ENCODE measurements around the gene UBE2S.

UBE2S gene

GRCh38 chr19:55360902-55361301 lies 46.7 kb downstream of the UBE2S start:
- Histone ChIP-seq H3K9ac (ENCODE audit: insufficient read length) (no peak overlapping the region), H3K4me3 (no peak overlapping the region), H3K9me3 (ENCODE audit: low read depth, low read length) (no peaks in the 10 kb centered on the region), H3K36me3 (ENCODE audit: insufficient read depth, low read length) (no peaks in the 10 kb centered on the region), H3K27ac (no peak overlapping the region)
- no peak for TF ChIP-seq EZH2 (IDR thresholded peaks at IDR 0.05)
- DNase-seq (ENCODE audit: low read depth, low spot score) = no peak

- TF ChIP-seq EZH2 (IDR thresholded peaks at IDR 0.05) (no peak), FOXP2 (optimal IDR thresholded peaks at IDR 0.05; ENCODE audit: control extremely low read depth, extremely low read length, insufficient read depth) (no peak), POLR2AphosphoS5 (IDR thresholded peaks at IDR 0.05; ENCODE audit: borderline replicate concordance, low read depth, low read length) (no peak)
- no peak for DNase-seq (ENCODE audit: low read depth, low spot score)
- Histone ChIP-seq H3K9me3 (ENCODE audit: low read depth, low read length) (no peaks in the 10 kb centered on the region), H3K4me3 (no peak overlapping the region), H3K9ac (ENCODE audit: insufficient read length) (no peak overlapping the region), H3K36me3 (ENCODE audit: insufficient read depth, low read length) (no peaks in the 10 kb centered on the region), H3K27ac (no peak overlapping the region)
These were observed 48.4 kb downstream of the UBE2S start for GRCh38 chr19:55358943-55359908.

GRCh38 chr19:55358493-55358892 lies 49.1 kb downstream of the UBE2S start:
- no peaks in the 10 kb centered on the region for H3K36me3 ChIP-seq (ENCODE audit: insufficient read depth, low read length)
- no peak overlapping the region for H3K4me3 ChIP-seq
- DNase-seq (ENCODE audit: low read depth, low spot score) = no peak
- H3K27ac ChIP-seq = no peak overlapping the region
- no peak overlapping the region for H3K9ac ChIP-seq (ENCODE audit: insufficient read length)
- H3K9me3 ChIP-seq (ENCODE audit: low read depth, low read length) = no peaks in the 10 kb centered on the region
- TF ChIP-seq EZH2 (IDR thresholded peaks at IDR 0.05) (no peak), FOXP2 (optimal IDR thresholded peaks at IDR 0.05; ENCODE audit: control extremely low read depth, extremely low read length, insufficient read depth) (no peak), POLR2AphosphoS5 (IDR thresholded peaks at IDR 0.05; ENCODE audit: borderline replicate concordance, low read depth, low read length) (no peak)

GRCh38 chr19:55355213-55355821 lies 52.3 kb downstream of the UBE2S start:
- TF ChIP-seq EZH2 (IDR thresholded peaks at IDR 0.05) (no peak), POLR2AphosphoS5 (IDR thresholded peaks at IDR 0.05; ENCODE audit: borderline replicate concordance, low read depth, low read length) (no peak), FOXP2 (optimal IDR thresholded peaks at IDR 0.05; ENCODE audit: control extremely low read depth, extremely low read length, insufficient read depth) (no peak)
- H3K36me3 ChIP-seq (ENCODE audit: insufficient read depth, low read length) = no peaks in the 10 kb centered on the region
- H3K4me3 ChIP-seq = no peak overlapping the region
- no peaks in the 10 kb centered on the region for H3K9me3 ChIP-seq (ENCODE audit: low read depth, low read length)
- H3K9ac ChIP-seq (ENCODE audit: insufficient read length) = no peak overlapping the region
- H3K27ac ChIP-seq = no peak overlapping the region
- DNase-seq (ENCODE audit: low read depth, low spot score) = no peak

GRCh38 chr19:55354698-55355212 lies 52.8 kb downstream of the UBE2S start, which contains the start of gene COX6B2:
TSS of gene COX6B2 (minus strand) at chr19:55354719. CDS start at chr19:55354521, 198 bp downstream.
- Histone ChIP-seq H3K36me3 (ENCODE audit: insufficient read depth, low read length) (no peaks in the 10 kb centered on the region), H3K9ac (ENCODE audit: insufficient read length) (peak within 1 kb of the TSS; percentile 26), H3K9me3 (ENCODE audit: low read depth, low read length) (no peaks in the 10 kb centered on the region), H3K27ac (no peak within 1 kb of the TSS), H3K4me3 (peak within 1 kb of the TSS; percentile 82)
- no peak for DNase-seq (ENCODE audit: low read depth, low spot score)
- TF ChIP-seq EZH2 (IDR thresholded peaks at IDR 0.05) (no peak), POLR2AphosphoS5 (IDR thresholded peaks at IDR 0.05; ENCODE audit: borderline replicate concordance, low read depth, low read length) (no peak), FOXP2 (optimal IDR thresholded peaks at IDR 0.05; ENCODE audit: control extremely low read depth, extremely low read length, insufficient read depth) (no peak)

GRCh38 chr19:55353803-55354697 lies 53.5 kb downstream of the UBE2S start:
- Histone ChIP-seq H3K4me3 (peak overlapping the region; percentile 82), H3K9me3 (ENCODE audit: low read depth, low read length) (no peaks in the 10 kb centered on the region), H3K36me3 (ENCODE audit: insufficient read depth, low read length) (no peaks in the 10 kb centered on the region), H3K27ac (no peak overlapping the region), H3K9ac (ENCODE audit: insufficient read length) (peak overlapping the region; percentile 26)
- TF ChIP-seq POLR2AphosphoS5 (IDR thresholded peaks at IDR 0.05; ENCODE audit: borderline replicate concordance, low read depth, low read length) (no peak), FOXP2 (optimal IDR thresholded peaks at IDR 0.05; ENCODE audit: control extremely low read depth, extremely low read length, insufficient read depth) (no peak), EZH2 (IDR thresholded peaks at IDR 0.05) (no peak)
- DNase-seq (ENCODE audit: low read depth, low spot score) = no peak

GRCh38 chr19:55353356-55353802 lies 54.2 kb downstream of the UBE2S start:
- no peak for TF ChIP-seq EZH2 (IDR thresholded peaks at IDR 0.05)
- no peak for TF ChIP-seq FOXP2 (optimal IDR thresholded peaks at IDR 0.05; ENCODE audit: control extremely low read depth, extremely low read length, insufficient read depth)
- no peak for TF ChIP-seq POLR2AphosphoS5 (IDR thresholded peaks at IDR 0.05; ENCODE audit: borderline replicate concordance, low read depth, low read length)
- DNase-seq (ENCODE audit: low read depth, low spot score) = no peak
- no peaks in the 10 kb centered on the region for H3K36me3 ChIP-seq (ENCODE audit: insufficient read depth, low read length)
- H3K9ac ChIP-seq (ENCODE audit: insufficient read length) = peak overlapping the region; percentile 26
- peak overlapping the region; percentile 82 for H3K4me3 ChIP-seq
- no peak overlapping the region for H3K27ac ChIP-seq
- no peaks in the 10 kb centered on the region for H3K9me3 ChIP-seq (ENCODE audit: low read depth, low read length)
